Erythroblast (primary cell): ENCODE measurements around the gene SH2D1A.
"Not testable (repeated sequence)": the region's sequence is repeated elsewhere in the genome, so short reads cannot be mapped to it uniquely, and the experiment has no call there.

Experiments
- GATA1 ChIP-seq: IDR thresholded peaks from 2 replicates; pipeline ENCODE4 v1.6.1; 2011; ENCODE audit warnings: low read depth, mild to moderate bottlenecking, control low read depth, low read length, moderate library complexity
- POLR2A ChIP-seq: IDR thresholded peaks from 2 replicates; pipeline ENCODE4 v1.6.1; 2011; ENCODE audit warnings: mild to moderate bottlenecking, low read length

GRCh38 chrX:124408380-124408779 lies 62.0 kb downstream of the SH2D1A start:
- TF ChIP-seq POLR2A, GATA1: not testable (repeated sequence)
